CD14-positive monocyte (primary cell): ENCODE results near the gene BCAN. TPM values are rescaled to one million over a fixed set of nuclear protein-coding genes. Genes with fewer than 3 reads are reported as not detected.
A peak's percentile ranks its signal among the peaks of the same experiment; 100 is the strongest.

Experiments used
- DNase-seq, 3 donors: peaks; one replicate each; pipeline ENCODE4 v3.0.0-alpha.2; 2011 to 2022
- H2AFZ ChIP-seq: 2 replicates; pipeline ENCODE4 v1.6.0; 2012; ENCODE audit warnings: mild to moderate bottlenecking, low read depth, low read length, inconsistent platforms; ENCODE audit not compliant: insufficient read depth, poor library complexity, severe bottlenecking
- H3K27ac ChIP-seq, 2 donors: 1 replicate in 1 of 2; 2 replicates in 1 of 2; pipeline ENCODE4 v1.5.1; 2012 to 2013; ENCODE audit warnings: low read length in 2 of 2, control low read depth in 1 of 2, inconsistent platforms in 1 of 2, low read depth in 1 of 2, mild to moderate bottlenecking in 1 of 2
- H3K27me3 ChIP-seq, 2 donors: one replicate each; pipeline versions ENCODE4 v1.6.0 to v1.6.1; 2011 to 2013; ENCODE audit warnings: low read length in 2 of 2; ENCODE audit not compliant: control insufficient read depth in 2 of 2, insufficient read depth in 2 of 2
- H3K36me3 ChIP-seq, 2 donors: replicated peaks in 1 of 2; 1 replicate in 1 of 2; 2 replicates in 1 of 2; pipeline versions ENCODE4 v1.5.1 to v1.6.1; 2012 to 2013; ENCODE audit warnings: low read length in 2 of 2, control low read depth in 1 of 2, inconsistent platforms in 1 of 2, mild to moderate bottlenecking in 1 of 2; ENCODE audit not compliant: insufficient read depth in 2 of 2, control insufficient read depth in 1 of 2
- H3K4me1 ChIP-seq, 2 donors: 1 replicate in 1 of 2; 2 replicates in 1 of 2; pipeline versions ENCODE4 v1.5.1 to v1.6.1; 2012 to 2013; ENCODE audit warnings: low read length in 2 of 2, control low read depth in 1 of 2, inconsistent platforms in 1 of 2, mild to moderate bottlenecking in 1 of 2, moderate library complexity in 1 of 2; ENCODE audit not compliant: insufficient read depth in 2 of 2, control insufficient read depth in 1 of 2
- H3K4me2 ChIP-seq: replicated peaks from 2 replicates; pipeline ENCODE3; 2012; ENCODE audit warnings: low read length, moderate library complexity, mild to moderate bottlenecking; ENCODE audit not compliant: poor library complexity, severe bottlenecking; ENCODE audit errors: extremely low read depth
- H3K4me3 ChIP-seq, 3 experiments: fragments of 200-600 bp in 1 of 3; sonication (generic) in 1 of 3; replicated peaks in 1 of 3; 1 replicate in 2 of 3; 2 replicates in 1 of 3; pipeline ENCODE4 v1.5.1; 2011 to 2013; ENCODE audit warnings: low read length in 3 of 3, mild to moderate bottlenecking in 3 of 3, control low read depth in 2 of 3, low read depth in 2 of 3, inconsistent platforms in 1 of 3, moderate library complexity in 1 of 3
- H3K79me2 ChIP-seq: 2 replicates; pipeline ENCODE4 v1.6.0; 2012; ENCODE audit warnings: mild to moderate bottlenecking, control low read depth, inconsistent platforms, low read length, moderate library complexity; ENCODE audit not compliant: insufficient read depth
- H3K9ac ChIP-seq: 2 replicates; pipeline ENCODE4 v1.6.0; 2017; ENCODE audit warnings: low read length, mild to moderate bottlenecking; ENCODE audit not compliant: insufficient read depth, poor library complexity, severe bottlenecking
- H3K9me3 ChIP-seq, 2 donors: replicated peaks in 1 of 2; 1 replicate in 1 of 2; 2 replicates in 1 of 2; pipeline versions ENCODE4 v1.5.1 to v1.6.1; 2012 to 2013; ENCODE audit warnings: low read length in 2 of 2, control low read depth in 1 of 2; ENCODE audit not compliant: control insufficient read depth in 1 of 2, insufficient read depth in 1 of 2
- H4K20me1 ChIP-seq: 2 replicates; pipeline ENCODE4 v1.6.0; 2012; ENCODE audit warnings: mild to moderate bottlenecking, low read length, control low read depth, moderate library complexity; ENCODE audit not compliant: insufficient read depth
- H3K27ac Mint-ChIP-seq, 7 donors: one replicate each; pipeline ENCODE4 v1.8.0; 2020; ENCODE audit warnings: mild to moderate bottlenecking in 7 of 7, mixed read lengths in 7 of 7, moderate library complexity in 6 of 7, inconsistent platforms in 2 of 7
- H3K27me3 Mint-ChIP-seq, 3 donors: one replicate each; pipeline ENCODE4 v1.8.0; 2021 to 2022; ENCODE audit warnings: low read depth in 3 of 3, mild to moderate bottlenecking in 3 of 3, mixed read lengths in 3 of 3, moderate library complexity in 3 of 3, inconsistent platforms in 1 of 3
- H3K36me3 Mint-ChIP-seq, 2 donors: one replicate each; pipeline ENCODE4 v1.8.0; 2020; ENCODE audit warnings: mixed read lengths in 2 of 2, inconsistent platforms in 1 of 2, mild to moderate bottlenecking in 1 of 2
- H3K4me1 Mint-ChIP-seq: one replicate; pipeline ENCODE4 v1.8.0; 2020; ENCODE audit warnings: mild to moderate bottlenecking, mixed read lengths
- H3K4me3 Mint-ChIP-seq, 2 donors: one replicate each; pipeline ENCODE4 v1.8.0; 2020; ENCODE audit warnings: mild to moderate bottlenecking in 2 of 2, mixed read lengths in 2 of 2, moderate library complexity in 1 of 2
- H3K9me3 Mint-ChIP-seq, 7 donors: one replicate each; pipeline ENCODE4 v1.8.0; 2020 to 2022; ENCODE audit warnings: mixed read lengths in 7 of 7, mild to moderate bottlenecking in 6 of 7, moderate library complexity in 6 of 7, inconsistent platforms in 2 of 7
- WGBS: methylation state at CpG from one replicate; pipeline ENCODE4 v1.1.5; 2013; ENCODE audit warnings: missing lambda C conversion rate; ENCODE audit not compliant: insufficient coverage; 5-methylcytosine and 5-hydroxymethylcytosine counted together
- intact Hi-C, 2 donors: fragments of 100-400 bp; cut with micrococcal nuclease; formaldehyde crosslinking; loops; one replicate each; pipeline versions ENCODE4 v1.15.0 to v1.15.1; 2023
- polyA plus RNA-seq, 3 donors: library from polyadenylated mRNA; depleted of rRNA in 1 of 3; unstranded in 2 of 3; stranded (reverse) in 1 of 3; fragments of 300-500 nt in 2 of 3; fragments of >200 nt in 1 of 3; fragmentation: Illumina TruSeq in 2 of 3; gene quantifications; 1 replicate in 2 of 3; 2 replicates in 1 of 3; pipeline ENCODE4 v1.2.3, GENCODE V29; 2012 to 2021
- TF ChIP-seq, protein P1 (sequence below): fragments of 200-600 bp; IDR thresholded peaks from one replicate; pipeline ENCODE4 v1.8.0; 2022; ENCODE audit warnings: antibody characterized with exemption, mild to moderate bottlenecking

The BCAN gene
- polyA plus RNA-seq, 3 donors = not detected

- Mint-ChIP-seq H3K27me3 (peaks cover 71 to 92% (median 79%) of the 10 kb centered on the region in 3 donors), H3K4me3 (peak overlapping the region in 1 of 2 donors; percentile 76), H3K4me1 (peaks cover 12% of the 10 kb centered on the region), H3K36me3 (peaks cover 0 to 4% of the 10 kb centered on the region in 2 donors), H3K27ac (peak overlapping the region in 2 of 7 donors; percentile 42 to 65), H3K9me3 (peaks cover 0 to 11% (median 2%) of the 10 kb centered on the region in 7 donors)
- Histone ChIP-seq H3K9me3 (peaks cover 0 to 11% of the 10 kb centered on the region in 2 donors), H4K20me1 (no peaks in the 10 kb centered on the region), H3K27me3 (peaks cover 38 to 86% of the 10 kb centered on the region in 2 donors), H3K79me2 (no peaks in the 10 kb centered on the region), H3K4me2 (no peak overlapping the region), H3K4me3 (no peak overlapping the region), H3K36me3 (no peaks in the 10 kb centered on the region), H3K9ac (no peak overlapping the region), H3K4me1 (peaks cover 0 to 7% of the 10 kb centered on the region in 2 donors), H3K27ac (no peak overlapping the region), H2AFZ (no peak overlapping the region)
- TF ChIP-seq, protein P1, sequence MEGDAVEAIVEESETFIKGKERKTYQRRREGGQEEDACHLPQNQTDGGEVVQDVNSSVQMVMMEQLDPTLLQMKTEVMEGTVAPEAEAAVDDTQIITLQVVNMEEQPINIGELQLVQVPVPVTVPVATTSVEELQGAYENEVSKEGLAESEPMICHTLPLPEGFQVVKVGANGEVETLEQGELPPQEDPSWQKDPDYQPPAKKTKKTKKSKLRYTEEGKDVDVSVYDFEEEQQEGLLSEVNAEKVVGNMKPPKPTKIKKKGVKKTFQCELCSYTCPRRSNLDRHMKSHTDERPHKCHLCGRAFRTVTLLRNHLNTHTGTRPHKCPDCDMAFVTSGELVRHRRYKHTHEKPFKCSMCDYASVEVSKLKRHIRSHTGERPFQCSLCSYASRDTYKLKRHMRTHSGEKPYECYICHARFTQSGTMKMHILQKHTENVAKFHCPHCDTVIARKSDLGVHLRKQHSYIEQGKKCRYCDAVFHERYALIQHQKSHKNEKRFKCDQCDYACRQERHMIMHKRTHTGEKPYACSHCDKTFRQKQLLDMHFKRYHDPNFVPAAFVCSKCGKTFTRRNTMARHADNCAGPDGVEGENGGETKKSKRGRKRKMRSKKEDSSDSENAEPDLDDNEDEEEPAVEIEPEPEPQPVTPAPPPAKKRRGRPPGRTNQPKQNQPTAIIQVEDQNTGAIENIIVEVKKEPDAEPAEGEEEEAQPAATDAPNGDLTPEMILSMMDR = peak; percentile 82
- DNase-seq = peak; percentile 35 to 77 (median 40)
- WGBS = 20% methylated on average over 3 of the region's 22 CpGs
- intact Hi-C loops = loop anchor here (5.0 to 10.0 kb wide), 2 partner anchors 51 to 53 kb away; no protein-coding TSS in a partner anchor
Observed at GRCh38 chr1:156677616-156678596, 36.0 kb downstream of the BCAN start.

GRCh38 chr1:156680056-156680455 lies 38.1 kb downstream of the BCAN start:
- Histone ChIP-seq H3K27ac (no peak overlapping the region), H3K4me2 (no peak overlapping the region), H2AFZ (no peak overlapping the region), H3K27me3 (peaks cover 38 to 72% of the 10 kb centered on the region in 2 donors), H3K4me3 (no peak overlapping the region), H3K36me3 (no peaks in the 10 kb centered on the region), H3K9me3 (peaks cover 0 to 11% of the 10 kb centered on the region in 2 donors), H4K20me1 (no peaks in the 10 kb centered on the region), H3K79me2 (no peaks in the 10 kb centered on the region), H3K4me1 (peaks cover 0 to 7% of the 10 kb centered on the region in 2 donors), H3K9ac (no peak overlapping the region)
- Mint-ChIP-seq H3K9me3 (peaks cover 0 to 11% (median 2%) of the 10 kb centered on the region in 7 donors), H3K27me3 (peaks cover 66 to 93% (median 75%) of the 10 kb centered on the region in 3 donors), H3K4me1 (peaks cover 16% of the 10 kb centered on the region), H3K4me3 (peak overlapping the region in 1 of 2 donors; percentile 40), H3K27ac (no peak overlapping the region), H3K36me3 (peaks cover 0 to 4% of the 10 kb centered on the region in 2 donors)
- DNase-seq = no peak
- no CpG with 5 or more reads among the region's 2 CpGs for WGBS
- intact Hi-C loops = no loop called here
- TF ChIP-seq, protein P1 = no peak
